GM06990 (cell line): ENCODE results near the gene LRBA.

ENCODE experiments used
- DNase-seq: peaks from one replicate; pipeline ENCODE4 v3.0.0-alpha.2; 2011; ENCODE audit not compliant: insufficient read length; ENCODE audit errors: extremely low read depth
- H3K27me3 ChIP-seq: replicated peaks from 2 replicates; pipeline ENCODE4 v1.6.0; 2011; ENCODE audit warnings: low read length; ENCODE audit not compliant: control insufficient read depth, insufficient read depth
- H3K36me3 ChIP-seq: 2 replicates; pipeline ENCODE4 v1.5.1; 2011; ENCODE audit warnings: low read length; ENCODE audit not compliant: control insufficient read depth, insufficient read depth
- H3K4me3 ChIP-seq: replicated peaks from 2 replicates; pipeline ENCODE4 v1.5.1; 2011; ENCODE audit warnings: low read depth, mild to moderate bottlenecking, control low read depth, low read length
- CTCF ChIP-seq: IDR thresholded peaks from 2 replicates; pipeline ENCODE4 v1.5.1; 2011; ENCODE audit warnings: low read length, control low read depth, mild to moderate bottlenecking, inconsistent platforms; ENCODE audit not compliant: insufficient read depth, poor library complexity, severe bottlenecking

LRBA gene

GRCh38 chr4:150329373-150329772 is 685.7 kb downstream of the LRBA start:
- DNase-seq, result no peak
- H3K4me3 ChIP-seq, result no peak overlapping the region
- TF ChIP-seq CTCF, result no peak

GRCh38 chr4:150328496-150328895 is 686.6 kb downstream of the LRBA start:
- Histone ChIP-seq H3K27me3 (no peaks in the 10 kb centered on the region), H3K36me3 (no peaks in the 10 kb centered on the region), H3K4me3 (no peak overlapping the region)
- DNase-seq, result no peak
- TF ChIP-seq CTCF, result no peak

More at GRCh38 chr4:150329373-150329772, 685.7 kb downstream of the LRBA start:
- Histone ChIP-seq H3K27me3 (no peaks in the 10 kb centered on the region), H3K36me3 (no peaks in the 10 kb centered on the region)

GRCh38 chr4:150327262-150327780 is 687.8 kb downstream of the LRBA start:
- Histone ChIP-seq H3K36me3 (no peaks in the 10 kb centered on the region), H3K4me3 (no peak overlapping the region), H3K27me3 (no peaks in the 10 kb centered on the region)
- no peak for TF ChIP-seq CTCF
- no peak for DNase-seq

- no peaks in the 10 kb centered on the region for H3K27me3 ChIP-seq
- DNase-seq, result peak; percentile 12
- no peaks in the 10 kb centered on the region for H3K36me3 ChIP-seq
- no peak overlapping the region for H3K4me3 ChIP-seq
- no peak for TF ChIP-seq CTCF
These were observed 689.2 kb downstream of the LRBA start for GRCh38 chr4:150325872-150326271.

GRCh38 chr4:150323406-150324325 is 691.4 kb downstream of the LRBA start:
- no peak for TF ChIP-seq CTCF
- Histone ChIP-seq H3K36me3 (no peaks in the 10 kb centered on the region), H3K4me3 (no peak overlapping the region), H3K27me3 (no peaks in the 10 kb centered on the region)
- DNase-seq, result no peak
